Bronchus fibroblast of lung (primary cell): ENCODE data around the gene FLRT2. TPM values are rescaled to one million over a fixed set of nuclear protein-coding genes. Genes with fewer than 3 reads are reported as not detected.

ENCODE experiments used
- total RNA-seq: library from RNA; depleted of rRNA; stranded (reverse); fragments of >200 nt; gene quantifications from 2 replicates; pipeline ENCODE4 v1.2.3, GENCODE V29; 2015

FLRT2 gene
- total RNA-seq, result 2.2 and 6.1 TPM in 2 replicates

GRCh38 chr14:85529803-85530574 is at the start of gene FLRT2:
TSS of gene FLRT2 (plus strand) at chr14:85530144. CDS start at chr14:85621515, 91,371 bp downstream.

